Measurements from ENCODE around the gene DMAC2L. TPM values are rescaled to one million over a fixed set of nuclear protein-coding genes. Genes with fewer than 3 reads are reported as not detected.

DMAC2L gene, protein sequence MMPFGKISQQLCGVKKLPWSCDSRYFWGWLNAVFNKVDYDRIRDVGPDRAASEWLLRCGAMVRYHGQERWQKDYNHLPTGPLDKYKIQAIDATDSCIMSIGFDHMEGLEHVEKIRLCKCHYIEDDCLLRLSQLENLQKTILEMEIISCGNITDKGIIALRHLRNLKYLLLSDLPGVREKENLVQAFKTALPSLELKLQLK
- total RNA-seq (2021; ENCODE audit: unreplicated experiment) (14.0 TPM), Bru-seq, nascent RNA (percentile 82 among the genes with signal in this experiment), BruChase-seq, experiment 1, labeled RNA remaining after a 2-hour chase (percentile 82 among the genes with signal in this experiment), BruChase-seq, experiment 2, labeled RNA remaining after a 6-hour chase (percentile 76 among the genes with signal in this experiment)
- 8.8 TPM for polyA plus RNA-seq (2012; ENCODE audit: insufficient read length)
- long read RNA-seq, transcript ATP5S-207 (5 exons, 2,008 nt): major isoform, 6 of 23 reads
- long read RNA-seq, partial matches to known transcripts: 1 of 23 reads
- long read RNA-seq, other reads (novel, unspliced or antisense): 14 of 23 reads

GRCh38 chr14:50311972-50312733 lies at the start of gene DMAC2L, which contains the start of gene L2HGDH:
TSS of gene DMAC2L (plus strand) at chr14:50312324. CDS start at chr14:50321488, 9,164 bp downstream.
TSS of gene L2HGDH (minus strand) at chr14:50312229. CDS start at chr14:50312150, 79 bp downstream.
- peaks cover 3% of the 10 kb centered on the region; the same call in 1 of the 2 replicates for H3K4me1 ChIP-seq (ENCODE audit: control insufficient read depth, insufficient read depth, low read length)
- in situ Hi-C loops (cut with HindIII; ENCODE audit: low pct_unique_long_range_greater_than_20kb, low sequenced_read_pairs): no loop called here
- intact Hi-C loops (cut with micrococcal nuclease; ENCODE audit: unreplicated experiment): no loop called here
- ChIA-PET CTCF (interaction anchor here (0.5 kb wide), 1 partner anchor 53 kb away, joined by 4 read pairs; no protein-coding TSS in a partner anchor), POLR2A (interaction anchor here (0.6 to 0.8 kb wide), 3 partner anchors 13 to 197 kb away, joined by 3 to 5 read pairs (median 4); no protein-coding TSS in a partner anchor)
- peak; percentile 97 for ATAC-seq
- DNase-seq (ENCODE audit: low read depth, low spot score): peak; percentile 42
- TF ChIP-seq SIN3A (IDR thresholded peaks at IDR 0.05; ENCODE audit: borderline replicate concordance, insufficient read depth, low read depth, low read length) (peak; percentile 51; the same call in 1 of the 2 replicates), REST (IDR thresholded peaks at IDR 0.05; ENCODE audit: insufficient read depth in 1 of 2, low read depth in 2 of 2, low read length in 1 of 2) (no peak), TCF7L2 (IDR thresholded peaks at IDR 0.05; ENCODE audit: low read depth, low read length) (peak; percentile 56), POLR2AphosphoS5 (IDR thresholded peaks at IDR 0.05; ENCODE audit: low read depth, low read length) (peak; percentile 86), CTCF (IDR thresholded peaks at IDR 0.05) (peak; percentile 69)
- BruUV-seq (replicated peaks): no TSS peak
- H3K27me3 ChIP-seq (ENCODE audit: control insufficient read depth, insufficient read depth, low read length): no peaks in the 10 kb centered on the region
- peak within 1 kb of the TSS; percentile 91 for H3K27ac ChIP-seq (ENCODE audit: low read length)
- H3K4me3 ChIP-seq (ENCODE audit: low read depth in 2 of 2, low read length in 2 of 2): peak within 1 kb of the TSS; percentile 81 to 88
- peaks cover 3% of the 10 kb centered on the region; the same call in 1 of the 2 replicates for H3K36me3 ChIP-seq (ENCODE audit: control insufficient read depth, insufficient read depth, low read length)
- no peaks in the 10 kb centered on the region for H3K9me3 ChIP-seq (ENCODE audit: control insufficient read depth, insufficient read depth, low read depth, low read length)

GRCh38 chr14:50262865-50263264 lies 49.3 kb upstream of the DMAC2L start:
- Histone ChIP-seq H3K4me1 (ENCODE audit: control insufficient read depth, insufficient read depth, low read length) (no peaks in the 10 kb centered on the region), H3K27ac (ENCODE audit: low read length) (no peak overlapping the region), H3K9me3 (ENCODE audit: control insufficient read depth, insufficient read depth, low read depth, low read length) (no peaks in the 10 kb centered on the region), H3K4me3 (ENCODE audit: low read depth in 2 of 2, low read length in 2 of 2) (no peak overlapping the region), H3K36me3 (ENCODE audit: control insufficient read depth, insufficient read depth, low read length) (no peaks in the 10 kb centered on the region), H3K27me3 (ENCODE audit: control insufficient read depth, insufficient read depth, low read length) (no peaks in the 10 kb centered on the region)
- ChIA-PET CTCF (no interaction called here), POLR2A (no interaction called here)
- intact Hi-C loops (cut with micrococcal nuclease; ENCODE audit: unreplicated experiment): no loop called here
- in situ Hi-C loops (cut with HindIII; ENCODE audit: low pct_unique_long_range_greater_than_20kb, low sequenced_read_pairs): no loop called here
- no peak for TF ChIP-seq SIN3A (IDR thresholded peaks at IDR 0.05; ENCODE audit: borderline replicate concordance, insufficient read depth, low read depth, low read length)
- TF ChIP-seq CTCF (IDR thresholded peaks at IDR 0.05): no peak
- no peak for TF ChIP-seq TCF7L2 (IDR thresholded peaks at IDR 0.05; ENCODE audit: low read depth, low read length)
- BruUV-seq (replicated peaks): no TSS peak
- DNase-seq (ENCODE audit: low read depth, low spot score) (no peak), ATAC-seq (no peak)
